Stimulated activated CD4-positive, alpha-beta T cell treated with anti-CD3 and anti-CD28 coated beads, Interleukin-4, amount 100 ng/mL, for 4 hours (primary cell): ENCODE data around the gene ACSL5.

Experiments
- DNase-seq, 2 experiments: peaks; one replicate each; pipeline ENCODE4 v3.0.0-alpha.2; 2020

The ACSL5 gene, protein sequence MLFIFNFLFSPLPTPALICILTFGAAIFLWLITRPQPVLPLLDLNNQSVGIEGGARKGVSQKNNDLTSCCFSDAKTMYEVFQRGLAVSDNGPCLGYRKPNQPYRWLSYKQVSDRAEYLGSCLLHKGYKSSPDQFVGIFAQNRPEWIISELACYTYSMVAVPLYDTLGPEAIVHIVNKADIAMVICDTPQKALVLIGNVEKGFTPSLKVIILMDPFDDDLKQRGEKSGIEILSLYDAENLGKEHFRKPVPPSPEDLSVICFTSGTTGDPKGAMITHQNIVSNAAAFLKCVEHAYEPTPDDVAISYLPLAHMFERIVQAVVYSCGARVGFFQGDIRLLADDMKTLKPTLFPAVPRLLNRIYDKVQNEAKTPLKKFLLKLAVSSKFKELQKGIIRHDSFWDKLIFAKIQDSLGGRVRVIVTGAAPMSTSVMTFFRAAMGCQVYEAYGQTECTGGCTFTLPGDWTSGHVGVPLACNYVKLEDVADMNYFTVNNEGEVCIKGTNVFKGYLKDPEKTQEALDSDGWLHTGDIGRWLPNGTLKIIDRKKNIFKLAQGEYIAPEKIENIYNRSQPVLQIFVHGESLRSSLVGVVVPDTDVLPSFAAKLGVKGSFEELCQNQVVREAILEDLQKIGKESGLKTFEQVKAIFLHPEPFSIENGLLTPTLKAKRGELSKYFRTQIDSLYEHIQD

GRCh38 chr10:112373912-112374338 lies at the start of gene ACSL5:
ACSL5 (plus strand) TSS chr10:112374116; CDS start chr10:112394947, 20,831 bp downstream.
- no peak for DNase-seq

DNA sequence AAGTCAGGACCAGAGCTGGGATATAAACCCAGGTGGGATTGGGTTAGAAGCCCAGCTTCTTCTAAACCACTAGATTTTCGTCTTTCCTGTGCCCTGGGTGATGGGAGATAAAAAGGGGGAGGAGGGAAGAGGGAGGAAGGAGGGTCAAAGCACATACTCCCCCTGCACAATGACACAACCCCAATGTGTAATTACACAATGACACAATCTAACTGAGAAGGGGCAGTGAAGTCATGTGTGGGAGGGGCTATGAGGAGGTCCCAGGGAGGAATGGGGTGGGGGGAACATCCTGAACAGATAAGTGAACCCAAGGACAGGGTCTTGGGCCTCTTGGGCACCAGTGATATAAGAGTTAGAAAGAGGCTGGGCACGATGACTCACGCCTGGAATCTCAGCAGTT lies 46.2 kb upstream of the ACSL5 start:
- no peak for DNase-seq

DNA sequence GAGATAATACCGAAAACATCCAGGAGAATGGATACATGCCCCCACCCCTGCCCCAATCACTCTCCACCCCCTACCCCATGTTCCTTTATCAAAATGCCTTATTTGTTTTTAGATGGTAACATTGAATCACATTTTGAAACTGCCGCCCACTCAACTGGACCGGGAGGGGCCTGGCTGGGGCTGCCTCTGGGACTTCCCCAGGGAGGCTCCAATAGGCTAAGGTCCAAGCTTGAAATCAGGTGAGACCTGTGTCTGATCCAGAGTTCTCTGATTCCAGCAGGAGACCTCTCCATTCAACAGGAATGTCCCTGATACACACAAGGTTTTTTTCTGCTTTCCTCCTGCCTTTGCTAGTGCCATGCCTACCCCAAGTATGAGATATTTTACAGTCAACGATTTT lies 43.8 kb upstream of the ACSL5 start:
- no peak for DNase-seq

- no peak for DNase-seq
Measured at GRCh38 chr10:112330607-112331160, 43.2 kb upstream of the ACSL5 start.

- no peak for DNase-seq
Measured at GRCh38 chr10:112332022-112332421, 41.9 kb upstream of the ACSL5 start.

DNA sequence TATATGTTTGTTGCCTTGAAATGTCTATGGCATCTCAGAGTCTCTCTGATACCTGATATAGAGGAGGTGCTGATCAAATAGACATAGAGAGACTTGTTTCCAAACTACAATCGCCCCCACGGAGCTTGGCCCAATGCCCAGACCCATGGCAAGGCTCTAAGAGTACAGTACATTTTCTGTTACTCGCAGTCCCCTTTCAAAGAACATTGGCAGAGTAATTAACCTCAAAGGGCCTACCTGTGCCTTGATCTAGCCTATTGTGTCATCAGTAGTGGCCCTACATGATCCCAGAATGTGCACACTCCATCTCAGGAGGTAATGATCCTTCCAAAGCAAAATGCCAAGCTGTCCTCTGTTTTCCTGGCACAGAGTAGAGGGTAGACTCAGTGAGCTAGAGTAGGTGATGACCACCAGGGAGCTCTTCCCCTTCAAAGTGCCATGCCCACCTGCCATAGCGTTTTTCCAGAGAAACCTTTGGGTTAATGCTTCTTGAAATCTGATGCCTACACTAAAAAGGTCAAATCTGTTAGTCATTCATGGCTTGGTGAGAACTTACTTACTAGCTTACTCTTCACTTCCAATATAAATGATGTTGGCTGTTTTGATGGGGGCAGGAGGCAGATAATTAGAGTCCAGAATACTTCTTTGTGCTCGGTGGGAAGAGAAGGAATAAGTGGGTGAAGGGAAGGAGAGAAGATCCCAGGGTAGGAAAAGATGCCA lies 41.2 kb upstream of the ACSL5 start:
- DNase-seq, result no peak

- DNase-seq, result no peak
Measured at GRCh38 chr10:112333452-112333851, 40.5 kb upstream of the ACSL5 start.

DNA sequence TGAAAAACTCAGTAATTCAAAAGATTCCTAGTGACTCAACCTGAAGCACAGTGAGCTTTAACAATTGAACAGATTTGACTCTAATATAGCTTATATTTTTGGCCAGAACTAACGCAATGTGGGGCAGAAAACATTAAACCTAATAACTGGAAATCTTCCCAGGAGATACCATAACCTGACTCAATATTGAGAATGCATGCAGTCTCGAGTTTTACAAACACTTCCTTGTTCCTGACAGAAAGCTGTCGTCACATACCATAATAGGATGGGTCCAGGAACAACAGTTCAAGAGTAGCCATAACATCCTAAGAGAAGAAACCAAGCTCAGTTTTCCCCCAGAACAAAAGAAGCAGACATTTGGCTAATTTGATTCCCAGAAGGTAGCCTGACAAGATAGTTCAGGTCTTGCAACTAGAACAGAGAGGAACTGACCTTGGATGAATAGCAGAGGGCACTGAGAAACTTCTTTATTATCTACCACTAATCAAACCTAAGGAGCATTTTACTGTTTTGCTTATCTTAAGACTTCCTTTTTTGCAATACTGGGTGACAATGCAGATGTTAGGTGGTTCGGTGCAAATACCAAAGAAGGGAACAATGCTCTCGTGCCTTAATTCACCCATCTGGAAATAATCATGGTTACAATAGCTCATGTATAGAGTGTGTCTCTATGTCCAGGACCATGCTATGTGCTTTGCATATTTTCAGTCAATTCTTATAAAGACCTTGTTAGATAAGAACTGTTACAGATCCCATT lies 38.6 kb upstream of the ACSL5 start:
- no peak for DNase-seq

DNA sequence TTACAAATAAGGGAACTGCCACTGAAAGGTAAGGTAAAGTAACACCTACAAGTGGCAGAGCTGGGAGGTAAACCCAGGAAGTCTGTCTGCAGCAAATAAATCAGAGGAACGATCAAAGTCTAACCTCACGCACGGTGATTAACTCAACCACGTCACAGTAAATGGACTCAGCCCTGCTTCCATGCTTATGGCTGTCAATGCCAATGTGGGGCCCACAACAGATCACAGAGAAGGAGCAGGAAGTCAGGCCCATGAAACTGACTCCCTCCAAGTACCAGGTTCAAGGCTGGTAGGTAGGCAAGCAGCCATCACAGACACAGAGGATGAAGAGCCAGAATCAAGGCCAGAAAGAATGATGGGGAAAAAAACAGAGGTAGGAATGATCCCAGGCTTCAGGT lies 38.0 kb upstream of the ACSL5 start:
- DNase-seq, result no peak

DNA sequence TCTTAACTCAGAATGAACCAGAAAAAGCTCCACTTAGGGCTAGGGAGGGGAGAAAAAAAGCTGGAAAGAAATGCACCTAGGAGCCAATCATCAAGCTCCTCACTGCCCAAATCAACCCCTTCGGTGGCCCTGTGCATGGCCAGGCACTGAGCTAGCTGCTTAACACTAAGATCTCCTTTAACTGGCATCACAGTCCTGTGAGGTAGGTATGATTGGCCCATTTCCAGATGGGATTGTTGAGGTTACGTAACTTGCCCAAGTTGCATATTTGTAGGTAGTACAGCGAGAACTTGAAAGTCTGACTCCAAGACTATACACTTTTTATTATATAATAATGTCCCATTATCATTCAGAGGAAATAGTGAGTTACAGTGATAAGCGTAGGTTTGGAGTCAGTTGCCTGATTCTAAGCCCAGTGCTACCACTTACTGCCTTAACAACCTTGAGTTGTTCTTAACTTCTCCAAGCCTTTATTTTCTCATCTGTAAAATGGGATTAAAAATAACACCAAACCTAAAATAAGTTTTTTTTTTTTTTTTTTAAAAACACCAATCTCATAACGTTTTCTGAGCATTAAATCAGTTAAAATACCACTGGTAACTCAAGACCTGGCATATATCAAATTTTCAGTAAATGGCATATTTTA lies 37.2 kb upstream of the ACSL5 start:
- DNase-seq, result no peak

GRCh38 chr10:112338957-112339356 lies 35.0 kb upstream of the ACSL5 start:
- no peak for DNase-seq

DNA sequence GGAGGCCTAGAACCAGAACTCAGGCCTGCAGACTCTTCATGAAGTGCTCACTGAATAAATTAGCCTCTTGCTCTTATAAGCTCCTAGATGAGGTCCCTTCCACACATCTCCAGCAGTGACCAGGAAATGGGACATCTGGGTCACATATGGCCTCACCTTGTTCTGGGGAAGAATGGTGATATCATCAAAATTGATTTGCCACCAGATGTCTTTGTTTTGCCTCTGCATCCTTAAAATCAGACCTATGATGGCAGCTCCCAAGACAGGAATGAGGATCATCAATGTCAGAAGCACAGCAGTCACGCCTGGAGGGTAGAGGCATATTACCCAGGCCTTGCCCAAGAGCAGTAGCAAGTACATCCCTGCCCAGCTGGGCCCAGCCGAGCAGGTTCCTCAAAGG lies 33.3 kb upstream of the ACSL5 start:
- no peak for DNase-seq

- no peak for DNase-seq
Measured at GRCh38 chr10:112343056-112343806, 30.7 kb upstream of the ACSL5 start.

DNA sequence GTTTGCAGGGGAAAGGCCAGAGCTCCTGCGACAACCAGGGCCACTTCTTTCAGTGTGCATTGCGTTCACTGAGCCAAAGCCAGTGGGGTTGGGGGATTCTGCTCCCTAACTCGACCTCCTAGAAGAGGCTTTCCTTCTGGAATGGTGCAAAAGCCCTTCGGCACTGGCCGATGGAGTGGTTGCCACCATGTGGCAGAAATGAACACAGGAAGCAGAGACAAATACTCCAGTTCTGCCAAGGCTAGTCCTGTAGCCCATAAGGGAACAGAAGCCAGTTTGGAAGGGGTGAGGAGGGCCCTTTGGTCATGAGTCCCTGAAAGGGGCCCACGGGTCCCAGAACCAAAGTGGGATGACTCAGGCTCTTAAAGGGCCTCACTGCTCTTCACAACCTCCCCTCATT lies 29.7 kb upstream of the ACSL5 start:
- no peak for DNase-seq

DNA sequence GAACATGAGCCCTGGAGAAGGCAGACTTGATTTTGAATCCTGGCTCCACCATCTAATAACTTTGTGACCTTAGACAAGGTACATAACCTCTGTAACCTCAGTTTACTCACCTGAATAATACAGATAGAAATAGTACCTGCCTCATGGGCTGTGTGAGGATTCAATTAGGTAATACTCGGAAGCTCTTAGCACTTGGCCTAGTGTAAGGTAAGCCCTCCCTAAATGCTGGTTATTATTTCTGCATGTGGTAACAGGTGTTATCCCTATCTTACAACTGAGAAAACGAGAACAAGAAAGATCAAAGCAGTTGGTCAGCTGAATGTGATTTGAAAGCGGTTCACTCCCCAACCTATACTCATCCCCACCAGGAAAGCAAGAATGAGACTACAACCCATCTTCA lies 28.7 kb upstream of the ACSL5 start:
- no peak for DNase-seq

GRCh38 chr10:112345743-112346142 lies 28.2 kb upstream of the ACSL5 start:
- no peak for DNase-seq

DNA sequence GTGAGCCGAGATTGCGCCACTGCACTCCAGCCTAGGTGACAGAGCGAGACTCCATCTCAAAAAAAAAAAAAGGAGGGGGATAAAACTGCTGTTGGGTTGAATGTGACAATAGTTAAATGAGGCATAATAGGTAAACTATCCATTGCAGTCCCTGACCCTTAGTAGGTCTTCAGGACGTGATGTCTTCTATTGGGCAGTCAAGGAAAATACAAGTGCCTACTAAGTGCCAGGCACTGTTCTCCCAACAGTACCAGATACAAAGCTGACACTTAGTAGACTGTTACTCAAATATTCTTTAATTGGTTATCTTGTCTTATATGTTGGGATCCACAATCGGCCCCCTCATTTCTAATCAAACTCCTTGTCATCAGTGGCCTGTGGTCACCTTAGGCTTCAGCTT lies 27.1 kb upstream of the ACSL5 start:
- DNase-seq, result no peak

DNA sequence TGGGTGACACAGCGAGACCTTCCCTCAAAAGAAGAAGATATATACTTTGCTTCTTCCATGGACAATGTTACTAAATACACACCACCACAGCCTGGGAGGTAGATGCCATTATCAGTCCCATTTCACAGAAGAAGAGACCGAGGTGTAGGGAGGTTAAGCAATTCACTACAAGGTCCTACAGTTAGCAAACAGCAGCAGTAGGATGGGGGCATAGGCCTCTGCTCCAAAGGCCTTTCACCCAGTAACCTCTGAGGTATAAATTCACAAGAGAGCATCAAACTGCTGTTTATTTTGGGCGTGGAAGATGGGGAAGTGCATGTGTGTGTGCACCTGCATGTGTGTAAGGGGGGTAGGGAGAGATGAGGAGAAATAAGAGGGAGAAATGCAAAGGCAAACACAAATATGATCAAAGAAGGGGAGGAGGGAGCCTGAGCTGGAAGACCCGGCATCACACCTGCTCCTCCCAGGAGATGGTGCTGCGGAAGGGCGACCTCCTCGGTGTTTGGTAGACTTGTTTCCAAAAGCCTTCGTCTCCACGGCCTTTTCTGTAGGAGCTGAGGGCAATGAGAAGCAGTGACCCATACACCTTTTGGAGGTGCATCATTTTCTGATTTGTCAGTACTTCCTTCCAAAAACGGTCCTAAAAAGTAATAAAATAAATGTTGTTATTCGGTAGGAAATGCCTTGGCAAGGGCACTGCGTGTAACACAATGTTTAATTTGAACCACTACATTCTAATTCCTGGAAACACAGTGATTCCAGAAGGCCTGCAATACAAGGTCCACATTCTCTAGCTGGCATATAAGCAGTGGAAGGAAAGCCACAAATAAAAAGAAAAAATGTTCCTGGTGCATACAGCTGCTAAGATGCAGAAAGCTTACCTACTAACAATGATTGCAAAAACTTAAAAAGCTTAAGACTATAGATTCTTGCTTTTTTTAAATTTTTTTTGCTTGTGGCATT lies 25.9 kb upstream of the ACSL5 start:
- DNase-seq, result no peak

GRCh38 chr10:112348759-112349158 lies 25.2 kb upstream of the ACSL5 start:
- no peak for DNase-seq

- no peak for DNase-seq
Measured at GRCh38 chr10:112349521-112350085, 24.3 kb upstream of the ACSL5 start.
